ENCODE data around the gene NEUROD4.
"Not testable (repeated sequence)": the region's sequence is repeated elsewhere in the genome, so short reads cannot be mapped to it uniquely, and the experiment has no call there.

The NEUROD4 gene

DNA sequence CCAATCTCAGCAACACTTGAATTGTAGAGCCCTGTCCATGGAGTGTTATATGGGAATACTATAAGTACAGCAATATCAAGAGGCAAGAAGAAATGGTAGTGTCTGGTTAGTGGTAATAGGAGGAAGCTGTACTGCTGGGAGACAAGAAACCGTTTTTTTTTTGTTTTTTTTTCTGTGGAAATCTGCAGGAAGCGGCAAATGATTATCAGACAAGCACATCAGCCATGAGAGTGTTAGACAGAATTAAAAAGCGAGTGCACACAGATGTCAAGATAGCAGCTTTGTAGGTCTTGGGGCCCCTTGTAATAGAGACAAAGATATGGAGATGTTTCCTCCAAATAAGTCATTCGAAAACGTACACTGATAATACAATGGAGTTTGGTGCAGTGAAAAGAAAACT lies 41.9 kb upstream of the NEUROD4 start:
- H3K4me3 ChIP-seq (ENCODE audit: low read depth, low read length) = no peak overlapping the region
- TF ChIP-seq CTCF (IDR thresholded peaks at IDR 0.05; ENCODE audit: low read depth, low read length, missing control alignments) = no peak
- no peak for DNase-seq (ENCODE audit: low read depth)

DNA sequence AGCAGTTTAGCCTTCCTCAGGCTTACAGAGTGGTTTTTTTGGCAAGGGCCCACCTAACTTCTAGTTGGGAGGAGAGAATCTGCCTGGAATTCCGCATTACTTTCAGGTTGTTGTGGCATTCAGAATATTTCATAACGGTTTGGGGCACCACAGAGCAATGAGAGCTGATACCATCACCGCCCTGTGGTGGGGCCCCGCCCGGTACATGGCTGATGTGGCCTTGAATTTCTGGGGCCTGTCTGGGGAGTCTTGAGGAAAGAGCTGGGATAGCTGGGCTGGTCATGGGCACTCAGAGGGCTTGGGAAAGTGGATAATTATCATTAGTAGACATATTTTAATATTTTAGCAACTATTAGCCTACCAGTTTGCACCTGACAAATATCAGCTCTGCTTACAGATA lies 39.4 kb upstream of the NEUROD4 start:
- H3K4me3 ChIP-seq (ENCODE audit: low read depth, low read length) = no peak overlapping the region
- TF ChIP-seq CTCF (IDR thresholded peaks at IDR 0.05; ENCODE audit: low read depth, low read length, missing control alignments) = no peak
- no peak for DNase-seq (ENCODE audit: low read depth)

- H3K4me3 ChIP-seq (ENCODE audit: low read depth, low read length) = no peak overlapping the region
- TF ChIP-seq CTCF (IDR thresholded peaks at IDR 0.05; ENCODE audit: low read depth, low read length, missing control alignments) = no peak
- DNase-seq (ENCODE audit: low read depth) = no peak
Observed at GRCh38 chr12:54981796-54982195, 38.0 kb upstream of the NEUROD4 start.

- peak overlapping the region; percentile 68 for H3K4me3 ChIP-seq (ENCODE audit: low read depth, low read length)
- no peak for TF ChIP-seq CTCF (IDR thresholded peaks at IDR 0.05; ENCODE audit: low read depth, low read length, missing control alignments)
- DNase-seq (ENCODE audit: low read depth) = no peak
Observed at GRCh38 chr12:54983536-54984101, 36.2 kb upstream of the NEUROD4 start.

DNA sequence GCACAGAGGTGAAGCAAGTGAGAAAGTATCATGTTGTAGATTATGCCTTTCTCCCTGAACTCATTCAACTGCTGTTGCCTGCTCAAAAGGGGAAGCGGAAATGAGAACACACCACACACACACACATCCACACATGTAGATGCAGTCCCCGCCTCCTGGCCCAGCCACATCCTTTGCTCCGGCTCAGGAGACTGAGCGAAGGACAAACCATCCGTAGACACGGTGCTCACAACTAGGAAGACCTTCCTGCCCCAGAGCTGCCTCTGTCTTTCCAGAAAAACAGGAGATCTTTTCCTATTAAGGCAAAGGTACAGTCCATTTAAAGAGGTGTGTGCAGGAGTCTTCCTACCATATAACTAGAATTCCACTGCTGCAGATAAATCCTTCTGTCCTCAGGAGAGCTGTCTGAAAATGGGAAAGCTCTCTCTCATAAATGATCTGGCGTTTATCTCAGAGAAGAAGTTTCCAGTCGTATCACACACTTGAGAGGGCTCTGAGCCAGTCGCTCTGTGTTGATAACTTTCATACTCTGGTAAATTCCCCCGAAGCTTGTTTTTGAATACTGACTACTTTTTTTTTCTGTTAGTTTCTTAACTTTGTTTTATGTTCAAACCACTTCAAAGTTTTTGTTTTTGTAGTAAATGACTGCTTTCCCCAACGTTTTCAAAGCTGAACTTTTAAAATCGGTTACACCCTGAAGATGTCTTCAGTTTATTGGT lies 35.0 kb upstream of the NEUROD4 start, which contains the start of gene TESPA1:
Gene TESPA1, minus strand, starts transcription at position 105 of the 719 bp plus-strand sequence. CDS start 10,200 bp downstream, outside the sequence.
- peak; percentile 90 for DNase-seq (ENCODE audit: low read depth)
- peak within 1 kb of the TSS; percentile 68 for H3K4me3 ChIP-seq (ENCODE audit: low read depth, low read length)
- TF ChIP-seq CTCF (IDR thresholded peaks at IDR 0.05; ENCODE audit: low read depth, low read length, missing control alignments) = no peak

DNA sequence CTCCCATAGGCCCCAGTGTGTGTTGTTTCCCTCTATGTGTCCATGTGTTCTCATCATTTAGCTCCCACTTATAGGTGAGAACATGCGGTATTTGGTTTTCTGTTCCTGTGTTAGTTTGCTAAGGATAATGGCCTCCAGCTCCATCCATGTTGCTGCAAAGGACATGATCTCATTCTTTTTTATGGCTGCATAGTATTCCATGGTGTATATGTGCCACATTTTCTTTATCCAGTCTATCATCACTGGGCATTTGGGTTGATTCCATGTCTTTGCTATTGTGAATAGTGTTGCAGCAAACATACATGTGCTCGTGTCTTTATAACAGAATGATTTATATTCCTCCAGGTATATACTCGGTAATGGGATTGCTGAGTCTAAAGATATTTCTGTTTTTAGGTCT lies 33.0 kb upstream of the NEUROD4 start:
- not testable (repeated sequence) for DNase-seq (ENCODE audit: low read depth); H3K4me3 ChIP-seq (ENCODE audit: low read depth, low read length)

DNA sequence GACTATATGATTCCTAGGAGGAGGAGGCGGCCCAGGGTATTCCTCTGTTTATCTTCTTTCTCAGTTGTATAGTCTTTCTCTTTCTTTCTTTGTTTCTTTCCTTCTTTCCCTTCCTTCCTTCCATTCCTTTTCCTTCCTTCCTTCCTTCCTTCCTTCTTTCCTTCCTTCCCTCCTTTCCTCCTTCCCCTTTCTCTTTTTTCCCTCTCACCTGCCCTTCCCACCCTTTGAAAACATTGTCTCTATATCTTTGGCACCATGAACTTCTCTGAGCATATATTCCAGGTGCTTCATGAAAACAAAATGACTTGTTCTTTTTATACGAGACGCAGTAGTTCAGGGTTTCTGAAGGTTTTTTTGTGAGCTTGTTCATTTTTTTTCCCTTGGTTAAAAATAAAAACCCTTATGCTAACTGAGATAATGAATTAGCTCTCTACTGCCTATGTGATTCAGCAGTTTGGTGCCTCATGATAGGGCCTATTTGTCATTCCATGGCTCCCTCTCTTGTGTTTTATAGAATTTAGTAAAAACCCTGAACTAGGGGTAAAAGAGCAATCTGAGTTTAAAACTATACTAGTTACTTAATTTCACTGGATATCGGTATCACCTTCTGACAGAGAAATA lies 32.1 kb upstream of the NEUROD4 start:
- no peak for TF ChIP-seq CTCF (IDR thresholded peaks at IDR 0.05; ENCODE audit: low read depth, low read length, missing control alignments)
- DNase-seq (ENCODE audit: low read depth) = no peak
- no peak overlapping the region for H3K4me3 ChIP-seq (ENCODE audit: low read depth, low read length)
